ENCODE measurements around the gene FKTN.
"Not testable (repeated sequence)": the region's sequence is repeated elsewhere in the genome, so short reads cannot be mapped to it uniquely, and the experiment has no call there.

FKTN gene

GRCh38 chr9:105557804-105558610, at the start of gene FKTN:
Gene FKTN (plus strand): TSS chr9:105558131. CDS start chr9:105575033, 16,902 bp downstream.
- DNase-seq (ENCODE audit: extremely low read depth, low read depth) = peak; percentile 41
- no peak for TF ChIP-seq CTCF (IDR thresholded peaks at IDR 0.05; ENCODE audit: low read depth, low read length)

GRCh38 chr9:105508530-105508929, 49.4 kb upstream of the FKTN start:
- no peak for DNase-seq (ENCODE audit: extremely low read depth, low read depth)
- no peak for TF ChIP-seq CTCF (IDR thresholded peaks at IDR 0.05; ENCODE audit: low read depth, low read length)

- peak; percentile 19 for DNase-seq (ENCODE audit: extremely low read depth, low read depth)
- no peak for TF ChIP-seq CTCF (IDR thresholded peaks at IDR 0.05; ENCODE audit: low read depth, low read length)
Observed at GRCh38 chr9:105510024-105510423, 47.9 kb upstream of the FKTN start.

- no peak for TF ChIP-seq CTCF (IDR thresholded peaks at IDR 0.05; ENCODE audit: low read depth, low read length)
- no peak for DNase-seq (ENCODE audit: extremely low read depth, low read depth)
Observed at GRCh38 chr9:105511446-105511845, 46.5 kb upstream of the FKTN start.

- no peak for DNase-seq (ENCODE audit: extremely low read depth, low read depth)
- TF ChIP-seq CTCF (IDR thresholded peaks at IDR 0.05; ENCODE audit: low read depth, low read length) = no peak
Observed at GRCh38 chr9:105515811-105516413, 42.0 kb upstream of the FKTN start.

- DNase-seq (ENCODE audit: extremely low read depth, low read depth) = not testable (repeated sequence)
Observed at GRCh38 chr9:105519710-105520369, 38.1 kb upstream of the FKTN start.

- not testable (repeated sequence) for DNase-seq (ENCODE audit: extremely low read depth, low read depth)
Observed at GRCh38 chr9:105520992-105521391, 36.9 kb upstream of the FKTN start.

GRCh38 chr9:105522618-105523385, 35.1 kb upstream of the FKTN start:
- DNase-seq (ENCODE audit: extremely low read depth, low read depth) = not testable (repeated sequence)

Data from AG09319 (cell line).